ENCODE measurements around the gene PEX7.

- TF ChIP-seq POLR2A (IDR thresholded peaks at IDR 0.05) (no peak), CTCF (IDR thresholded peaks at IDR 0.05) (no peak)
Observed at GRCh38 chr6:136923116-136923953, 100.9 kb downstream of the PEX7 start.

Measured in transverse colon (tissue), 3 donors.